Stimulated activated CD4-positive, alpha-beta T cell treated with anti-CD3 and anti-CD28 coated beads, Interleukin-1b, Interleukin-23, amount 100 ng/mL, for 48 hours (primary cell): ENCODE measurements around the gene HOXB6.
A peak's percentile ranks its signal among the peaks of the same experiment; 100 is the strongest.

ENCODE experiments used
- DNase-seq: peaks from one replicate; pipeline ENCODE4 v3.0.0-alpha.2; 2020

Gene HOXB6

GRCh38 chr17:48621410-48622392, 16.9 kb upstream of the HOXB6 start:
- no peak for DNase-seq

- no peak for DNase-seq
Observed at GRCh38 chr17:48620461-48621139, 15.8 kb upstream of the HOXB6 start.

GRCh38 chr17:48619826-48620449, 15.2 kb upstream of the HOXB6 start:
- DNase-seq: no peak

DNA sequence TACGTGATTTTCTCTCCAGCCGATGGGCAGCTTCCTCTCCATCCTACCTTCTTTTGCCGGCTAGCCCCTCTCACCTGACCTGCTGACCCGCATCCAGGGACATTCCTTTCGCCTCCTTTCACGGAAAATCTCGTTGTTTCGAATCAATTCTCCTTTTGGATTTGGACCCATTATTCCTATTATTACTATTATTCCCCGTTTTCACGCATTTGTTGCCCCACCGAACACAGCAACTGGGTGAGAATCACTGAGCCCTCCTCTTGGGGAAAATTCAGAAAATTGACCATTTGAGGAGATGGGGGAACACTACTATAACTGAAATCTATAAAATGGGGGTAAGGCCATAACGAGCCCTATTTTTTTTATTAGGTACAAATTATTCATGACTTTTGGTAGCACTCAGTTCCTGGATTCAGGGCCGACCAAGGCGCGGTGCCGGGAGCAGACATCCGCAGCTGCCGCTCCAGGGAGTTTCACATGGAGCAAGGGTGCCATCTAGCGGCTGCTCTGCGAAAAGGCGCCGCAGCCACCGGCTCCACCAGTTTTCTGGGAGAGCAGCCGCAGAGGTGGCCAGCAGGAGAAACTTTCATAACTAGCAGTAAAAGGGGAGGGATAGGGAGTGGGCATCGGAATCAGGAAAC, 13.6 kb upstream of the HOXB6 start:
- DNase-seq: peak; percentile 81

GRCh38 chr17:48617471-48618255, 12.9 kb upstream of the HOXB6 start:
- no peak for DNase-seq

DNA sequence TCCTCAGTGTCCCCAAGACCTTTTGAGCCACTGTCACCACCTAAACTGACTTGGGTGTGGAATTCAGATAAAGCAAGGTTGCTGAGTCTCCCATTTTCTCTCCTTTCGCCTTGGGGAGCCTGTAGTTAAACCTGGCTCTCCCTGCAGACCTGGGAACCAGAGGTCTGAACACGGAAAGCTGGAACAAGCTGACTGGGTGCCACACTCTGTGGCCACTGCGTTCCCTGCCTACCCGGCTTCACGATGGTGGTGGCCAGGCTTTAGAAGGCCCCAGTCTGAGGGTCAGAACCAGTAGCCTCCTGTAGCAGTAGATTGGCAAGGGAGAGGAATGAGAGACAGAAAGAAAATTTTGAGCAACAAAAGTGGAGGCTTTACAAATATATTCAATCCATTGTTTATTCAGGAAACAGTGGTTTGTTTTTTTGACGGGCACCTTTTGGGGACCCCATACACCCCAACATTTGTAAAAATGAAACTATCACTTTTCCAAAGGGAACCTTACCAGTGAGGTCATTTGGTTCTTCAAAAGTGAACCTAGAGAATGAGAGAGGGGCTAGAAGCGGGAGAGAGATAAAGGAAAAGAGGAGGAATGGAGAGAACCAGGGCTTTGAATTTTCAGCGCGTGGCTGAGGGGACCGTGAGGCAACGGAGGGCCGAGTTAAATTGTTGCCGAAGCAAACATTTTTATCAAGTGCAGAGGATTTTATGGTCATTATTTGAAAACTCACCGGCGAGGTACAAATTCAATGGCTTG, 12.1 kb upstream of the HOXB6 start:
- DNase-seq: no peak

- DNase-seq: no peak
Observed at GRCh38 chr17:48615963-48616716, 11.4 kb upstream of the HOXB6 start.

DNA sequence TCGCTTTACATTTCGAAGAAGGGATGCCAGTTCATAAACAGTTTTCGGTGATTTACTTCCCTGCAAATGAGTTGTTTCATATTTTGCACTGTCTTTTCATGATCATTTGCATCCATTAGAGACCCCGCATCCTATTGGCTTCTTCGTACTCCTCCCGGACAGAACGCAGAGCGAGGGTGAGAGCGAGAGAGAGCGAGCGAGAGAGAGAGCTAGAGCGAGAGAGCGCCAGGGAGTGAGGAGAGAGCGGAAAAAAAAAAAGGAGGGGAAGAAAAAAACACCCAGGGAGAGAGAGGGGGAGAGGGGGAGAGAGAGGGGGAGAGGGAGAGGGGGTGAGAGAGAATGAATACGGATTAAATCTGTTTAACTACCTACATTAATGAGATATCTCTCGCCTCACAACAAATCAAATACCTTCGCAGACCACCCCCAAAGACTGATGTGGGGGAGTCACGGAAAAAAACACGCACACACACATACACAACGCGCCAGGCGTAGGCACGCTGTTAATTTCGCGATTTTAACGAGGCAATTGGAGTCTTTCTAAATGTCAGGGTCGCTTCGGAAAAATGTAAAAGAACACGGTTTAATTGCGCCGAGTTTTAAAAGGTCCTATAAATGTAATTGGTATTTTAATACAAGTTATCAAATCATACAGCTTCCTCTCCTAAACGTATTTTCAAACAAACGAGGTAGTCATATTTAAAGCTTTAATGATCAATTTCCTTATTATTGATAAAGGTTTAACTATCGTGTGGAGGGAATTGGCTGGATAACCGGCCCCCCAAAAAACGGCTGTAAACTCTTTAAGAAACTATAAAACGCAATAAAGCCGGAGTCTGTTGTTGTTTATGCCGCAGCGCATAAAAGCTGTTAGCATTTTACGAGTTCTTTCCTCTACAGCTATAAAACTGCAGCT, 10.5 kb upstream of the HOXB6 start, which contains the start of gene HOXB8:
TSS of gene HOXB8 (minus strand) at position 246 of the 916 bp plus-strand sequence. CDS start 588 bp downstream, outside the sequence.
- no peak for DNase-seq

- no peak for DNase-seq
Observed at GRCh38 chr17:48613862-48614694, 9.3 kb upstream of the HOXB6 start.

DNA sequence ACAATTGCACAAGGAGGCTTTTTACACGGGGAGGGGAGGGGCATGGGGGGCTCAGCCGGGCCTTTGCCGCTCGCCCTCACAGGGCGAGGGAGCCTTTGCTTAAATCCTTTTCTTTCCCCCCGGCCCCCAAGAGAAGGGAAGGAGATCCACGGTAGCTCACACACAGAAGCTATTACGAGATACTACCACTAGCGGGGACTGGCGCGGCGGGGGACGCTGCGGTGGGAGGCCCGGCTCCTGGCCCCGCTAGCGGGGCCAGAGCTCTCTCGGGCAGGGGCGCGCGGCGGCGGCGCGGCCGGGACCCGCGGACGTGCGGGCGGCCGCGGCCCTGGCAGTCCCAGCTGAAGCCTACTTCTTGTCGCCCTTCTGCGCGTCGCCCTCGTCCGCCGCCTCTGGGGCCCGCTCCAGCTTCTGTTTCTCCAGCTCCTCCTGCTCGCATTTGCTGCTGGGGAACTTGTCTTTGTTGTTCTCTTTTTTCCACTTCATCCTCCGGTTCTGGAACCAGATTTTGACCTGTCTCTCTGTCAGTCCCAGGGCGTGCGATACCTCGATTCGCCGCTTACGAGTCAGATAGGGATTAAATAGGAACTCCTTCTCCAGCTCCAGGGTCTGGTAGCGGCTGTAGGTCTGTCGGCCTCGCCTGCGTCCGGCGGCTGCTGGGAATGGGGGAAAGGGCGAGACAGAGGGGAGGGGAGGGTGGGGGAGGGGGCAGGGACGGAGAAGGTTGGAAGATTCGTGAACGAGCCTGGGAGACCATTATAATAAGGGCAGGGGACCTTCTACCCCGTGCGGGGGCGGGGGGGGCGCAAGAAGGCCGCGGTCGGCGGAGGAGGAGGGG, 8.3 kb upstream of the HOXB6 start:
- DNase-seq: peak; percentile 37

- DNase-seq: no peak
Observed at GRCh38 chr17:48612456-48612853, 7.7 kb upstream of the HOXB6 start.

- DNase-seq: no peak
Observed at GRCh38 chr17:48611681-48612455, 7.1 kb upstream of the HOXB6 start.

- DNase-seq: no peak
Observed at GRCh38 chr17:48611213-48611612, 6.4 kb upstream of the HOXB6 start.

DNA sequence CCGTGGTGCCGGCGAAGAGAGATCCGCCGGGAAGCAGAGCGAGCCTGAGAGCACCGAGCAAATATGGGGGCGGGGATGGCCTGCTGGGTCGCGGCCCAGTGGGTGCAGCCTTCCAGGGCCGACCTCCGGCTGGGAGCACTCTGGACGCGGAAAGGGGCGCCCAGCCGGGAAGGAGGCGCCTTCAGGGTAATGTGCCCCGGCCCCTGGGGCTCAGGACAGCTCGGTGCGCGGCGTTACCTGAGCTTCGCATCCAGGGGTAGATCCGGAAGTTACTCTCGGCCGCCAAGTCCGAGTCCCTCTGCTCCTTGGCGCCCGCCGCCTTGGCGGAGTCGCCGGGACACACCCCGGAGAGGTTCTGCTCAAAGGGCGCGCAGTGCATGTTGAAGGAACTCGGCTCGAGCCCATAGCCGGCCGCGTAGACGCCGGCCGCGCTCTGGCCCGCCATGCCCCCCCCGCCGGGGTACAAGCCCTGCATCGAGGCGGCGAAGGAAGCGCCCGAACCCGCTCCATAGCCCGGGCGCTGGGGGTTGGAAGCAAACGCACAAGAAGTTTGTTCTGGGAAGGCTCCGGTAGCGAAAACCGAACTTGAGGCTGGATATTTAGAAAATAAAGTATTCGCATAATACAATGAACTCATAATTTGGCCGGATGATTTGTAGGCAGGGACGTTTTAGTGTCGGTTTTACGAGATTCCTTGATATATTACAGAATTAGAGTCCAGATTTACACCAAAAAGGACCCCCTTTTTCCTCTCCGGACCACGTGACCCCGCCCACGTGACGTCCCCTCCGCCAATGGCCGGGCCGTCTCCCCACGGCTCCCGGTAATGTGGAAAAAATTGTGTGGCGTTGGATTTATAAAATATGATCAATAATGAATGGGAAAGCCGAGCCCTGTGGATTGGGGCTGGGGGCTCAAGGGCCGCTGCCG, 5.8 kb upstream of the HOXB6 start, which contains the start of gene HOXB7:
TSS of gene HOXB7 (minus strand) at position 736 of the 930 bp plus-strand sequence. CDS start at position 637, 99 bp downstream.
- DNase-seq: peak; percentile 61

GRCh38 chr17:48609759-48610281, 5.0 kb upstream of the HOXB6 start:
- no peak for DNase-seq
